ENCODE measurements around the gene ARID3B. TPM values are rescaled to one million over a fixed set of nuclear protein-coding genes. Genes with fewer than 3 reads are reported as not detected.

The ARID3B gene
- total RNA-seq, 3 donors from 2014 or later, result 10.3 to 14.5 (median 11.5) TPM

GRCh38 chr15:74642734-74643664, 102.0 kb downstream of the ARID3B start:
- Histone ChIP-seq H3K4me3 (no peak overlapping the region), H3K9me3 (no peaks in the 10 kb centered on the region), H3K36me3 (ENCODE audit: low read depth) (no peaks in the 10 kb centered on the region), H3K4me1 (ENCODE audit: low read depth) (peaks cover 28% of the 10 kb centered on the region)
- DNase-seq, result peak in 1 of 3 donors; percentile 43
- TF ChIP-seq, protein P1, sequence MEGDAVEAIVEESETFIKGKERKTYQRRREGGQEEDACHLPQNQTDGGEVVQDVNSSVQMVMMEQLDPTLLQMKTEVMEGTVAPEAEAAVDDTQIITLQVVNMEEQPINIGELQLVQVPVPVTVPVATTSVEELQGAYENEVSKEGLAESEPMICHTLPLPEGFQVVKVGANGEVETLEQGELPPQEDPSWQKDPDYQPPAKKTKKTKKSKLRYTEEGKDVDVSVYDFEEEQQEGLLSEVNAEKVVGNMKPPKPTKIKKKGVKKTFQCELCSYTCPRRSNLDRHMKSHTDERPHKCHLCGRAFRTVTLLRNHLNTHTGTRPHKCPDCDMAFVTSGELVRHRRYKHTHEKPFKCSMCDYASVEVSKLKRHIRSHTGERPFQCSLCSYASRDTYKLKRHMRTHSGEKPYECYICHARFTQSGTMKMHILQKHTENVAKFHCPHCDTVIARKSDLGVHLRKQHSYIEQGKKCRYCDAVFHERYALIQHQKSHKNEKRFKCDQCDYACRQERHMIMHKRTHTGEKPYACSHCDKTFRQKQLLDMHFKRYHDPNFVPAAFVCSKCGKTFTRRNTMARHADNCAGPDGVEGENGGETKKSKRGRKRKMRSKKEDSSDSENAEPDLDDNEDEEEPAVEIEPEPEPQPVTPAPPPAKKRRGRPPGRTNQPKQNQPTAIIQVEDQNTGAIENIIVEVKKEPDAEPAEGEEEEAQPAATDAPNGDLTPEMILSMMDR (IDR thresholded peaks at IDR 0.05), result no peak
- ATAC-seq, result peak; percentile 79
- intact Hi-C loops (cut with DNase I, micrococcal nuclease), result no loop called here

DNA sequence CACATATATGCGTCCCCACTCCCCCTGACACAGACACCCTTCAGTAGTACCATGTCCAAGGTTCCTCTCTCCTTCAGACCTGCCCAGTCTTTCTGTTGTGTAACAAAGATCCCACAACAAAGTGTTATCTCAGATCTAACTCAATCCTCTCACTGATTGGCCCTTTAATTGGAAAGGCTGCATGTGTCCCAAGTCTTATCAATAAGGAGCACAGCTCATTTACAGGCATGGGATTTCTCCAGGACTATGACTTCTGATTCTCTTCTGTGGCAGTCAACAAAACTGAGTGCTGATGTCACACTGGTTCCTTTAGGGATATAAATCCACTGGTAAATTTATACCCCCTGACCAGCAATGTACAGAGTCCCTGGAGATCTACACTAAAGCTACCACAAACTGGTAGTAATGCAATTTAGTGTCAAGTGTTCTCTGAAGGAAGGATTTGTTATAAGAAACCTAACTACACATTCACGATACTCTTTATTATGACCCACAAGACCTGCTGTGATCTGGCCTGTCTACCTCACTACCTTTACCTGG, 102.7 kb downstream of the ARID3B start:
- no peaks in the 10 kb centered on the region for H3K36me3 ChIP-seq (ENCODE audit: low read depth)
- H3K4me1 ChIP-seq (ENCODE audit: low read depth), result peaks cover 28% of the 10 kb centered on the region
- TF ChIP-seq, protein P1 (IDR thresholded peaks at IDR 0.05), result no peak
- H3K4me3 ChIP-seq, result no peak overlapping the region
- peak; percentile 42 for ATAC-seq
- intact Hi-C loops (cut with DNase I, micrococcal nuclease), result no loop called here
- H3K9me3 ChIP-seq, result no peaks in the 10 kb centered on the region
- DNase-seq, result no peak

DNA sequence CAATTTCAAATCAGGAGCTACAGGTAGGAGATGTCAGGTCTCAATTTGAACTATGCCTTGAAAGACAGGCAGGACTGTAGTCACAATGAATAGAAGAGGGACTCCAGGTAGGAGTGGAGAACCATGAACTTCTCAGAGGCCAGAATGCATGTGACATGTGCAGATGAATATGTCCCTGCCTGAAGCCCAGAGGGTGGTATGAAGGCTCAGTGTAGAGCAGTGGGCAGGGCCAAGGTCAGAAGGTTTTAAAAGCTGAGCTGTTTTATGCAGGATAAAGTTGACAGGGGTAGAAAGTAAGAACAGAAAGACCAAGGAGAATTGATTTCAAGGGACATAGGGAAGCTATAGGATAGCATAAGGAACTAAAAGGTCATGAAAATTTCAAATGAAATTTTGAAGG, 105.5 kb downstream of the ARID3B start:
- TF ChIP-seq, protein P1 (IDR thresholded peaks at IDR 0.05), result no peak
- ATAC-seq (no peak), DNase-seq (no peak)
- Histone ChIP-seq H3K4me3 (no peak overlapping the region), H3K36me3 (ENCODE audit: low read depth) (no peaks in the 10 kb centered on the region), H3K4me1 (ENCODE audit: low read depth) (peaks cover 25% of the 10 kb centered on the region), H3K9me3 (no peaks in the 10 kb centered on the region)
- intact Hi-C loops (cut with DNase I, micrococcal nuclease), result no loop called here

Other genes with a start within 250 kb of the ARID3B start
- gene CYP11A1, start 173.6 kb upstream of the ARID3B start, total RNA-seq, result under 1 TPM; 0.52 to 0.82 (median 0.60) TPM
- 1 to 10 TPM; 1.6 to 3.7 (median 3.0) TPM for gene SEMA7A, start 107.3 kb upstream of the ARID3B start, total RNA-seq
- 10 to 100 TPM; 29.5 to 43.5 (median 37.6) TPM for gene UBL7, start 80.1 kb upstream of the ARID3B start, total RNA-seq
- 100 to 1,000 TPM in 2 of 3 donors, 10 to 100 TPM in 1; 92.7 to 120 (median 110) TPM for gene CLK3, start 74.6 kb downstream of the ARID3B start, total RNA-seq
- 10 to 100 TPM; 30.9 to 31.9 (median 31.6) TPM for gene EDC3, start 154.8 kb downstream of the ARID3B start, total RNA-seq
- under 1 TPM in 2 of 3 donors, not detected in 1; 0.13 to 0.27 TPM for gene CYP1A1, start 184.3 kb downstream of the ARID3B start, total RNA-seq
- gene CYP1A2, start 207.6 kb downstream of the ARID3B start, total RNA-seq, result not detected
- 100 to 1,000 TPM in 1 of 3 donors, 10 to 100 TPM in 2; 66.2 to 103 (median 90.5) TPM for gene CSK, start 240.9 kb downstream of the ARID3B start, total RNA-seq

All from mucosa of descending colon (tissue), 3 donors.